OCI-LY7 (cell line): ENCODE data around the gene KAT2B. TPM values are rescaled to one million over a fixed set of nuclear protein-coding genes. Genes with fewer than 3 reads are reported as not detected.
A peak's percentile ranks its signal among the peaks of the same experiment; 100 is the strongest.

Experiments used
- Bru-seq: library from RNA; stranded (reverse); fragments of 400-500 nt; gene quantifications from one replicate; lab custom pipeline; 2021; lab: Mats Ljungman, UMichigan
- BruChase-seq, 2 experiments: library from RNA; stranded (reverse); fragments of 400-500 nt; gene quantifications; one replicate each; lab custom pipeline; 2021; lab: Mats Ljungman, UMichigan
- BruUV-seq: library from RNA; stranded (reverse); fragments of 400-500 nt; replicated peaks from 2 replicates; lab custom pipeline; 2021; lab: Mats Ljungman, UMichigan
- CTCF ChIA-PET: fragments of 300-600 bp; sonication (Branson Sonifier 250); formaldehyde crosslinking; loops from one replicate; lab custom pipeline; 2022; ENCODE audit warnings: antibody characterized with exemption; ENCODE audit not compliant: unreplicated experiment; lab: Charles Lee
- POLR2A ChIA-PET: fragments of 300-600 bp; sonication (Branson Sonifier 250); formaldehyde crosslinking; loops from one replicate; lab custom pipeline; 2022; ENCODE audit warnings: antibody characterized with exemption; lab: Charles Lee
- DNase-seq: peaks from one replicate; pipeline ENCODE4 v3.0.0-alpha.2; 2015; ENCODE audit warnings: low spot score
- H2AFZ ChIP-seq: fragments of 200-600 bp; sonication (generic), shearing (Covaris generic); 2 replicates; pipeline ENCODE4 v1.6.1; 2014; ENCODE audit warnings: mild to moderate bottlenecking, antibody characterized with exemption, low read length, moderate library complexity
- H3K27ac ChIP-seq: fragments of 200-600 bp; sonication (generic); 2 replicates; pipeline ENCODE4 v1.5.1; 2014; ENCODE audit warnings: mixed run types, low read depth, mild to moderate bottlenecking, moderate library complexity, low read length, inconsistent platforms; ENCODE audit not compliant: poor library complexity, severe bottlenecking
- H3K36me3 ChIP-seq: fragments of 200-600 bp; sonication (generic); 2 replicates; pipeline ENCODE4 v1.6.1; 2014; ENCODE audit warnings: mild to moderate bottlenecking, antibody characterized with exemption, low read length, moderate library complexity, mixed read lengths; ENCODE audit not compliant: insufficient read depth
- H3K4me1 ChIP-seq: fragments of 200-600 bp; sonication (generic); 2 replicates; pipeline ENCODE4 v1.5.1; 2014; ENCODE audit warnings: mild to moderate bottlenecking, low read length; ENCODE audit not compliant: insufficient read depth, poor library complexity, severe bottlenecking
- H3K4me2 ChIP-seq: fragments of 200-600 bp; sonication (generic); 2 replicates; pipeline ENCODE4 v1.6.1; 2014; ENCODE audit warnings: mild to moderate bottlenecking, low read length
- H3K4me3 ChIP-seq: fragments of 200-600 bp; sonication (generic); 2 replicates; pipeline ENCODE4 v1.5.1; 2014; ENCODE audit warnings: mild to moderate bottlenecking, low read depth, low read length; ENCODE audit not compliant: poor library complexity, severe bottlenecking
- H3K79me2 ChIP-seq: fragments of 200-600 bp; sonication (generic); 2 replicates; pipeline ENCODE4 v1.6.1; 2016; ENCODE audit warnings: low read depth, mild to moderate bottlenecking, low read length, moderate library complexity, mixed read lengths; ENCODE audit not compliant: insufficient read depth
- H3K9me2 ChIP-seq: fragments of 200-600 bp; sonication (generic); 2 replicates; pipeline ENCODE4 v1.6.1; 2016; ENCODE audit warnings: mild to moderate bottlenecking, low read length, mixed read lengths; ENCODE audit not compliant: insufficient read depth
- H3K9me3 ChIP-seq: fragments of 200-600 bp; sonication (generic); 2 replicates; pipeline ENCODE4 v1.6.1; 2014; ENCODE audit warnings: mild to moderate bottlenecking, mixed run types, low read length, mixed read lengths
- H4K20me1 ChIP-seq: fragments of 200-600 bp; sonication (generic); 2 replicates; pipeline ENCODE4 v1.6.1; 2014; ENCODE audit warnings: mild to moderate bottlenecking, antibody characterized with exemption, low read length, moderate library complexity, mixed read lengths; ENCODE audit not compliant: insufficient read depth
- CTCF ChIP-seq: fragments of 200-600 bp; sonication (generic); conservative IDR thresholded peaks from 2 replicates; pipeline ENCODE4 v1.5.1; 2014; ENCODE audit warnings: mild to moderate bottlenecking, antibody characterized with exemption, low read length, moderate library complexity, mixed read lengths
- EZH2phosphoT487 ChIP-seq: fragments of 200-600 bp; sonication (generic); IDR thresholded peaks from 2 replicates; pipeline ENCODE4 v1.6.1; 2018; ENCODE audit warnings: low read depth, borderline replicate concordance, mild to moderate bottlenecking, mixed run types, antibody characterized with exemption, low read length, moderate library complexity, mixed read lengths
- intact Hi-C: fragments of 100-400 bp; cut with micrococcal nuclease; formaldehyde crosslinking; loops from one replicate; pipeline ENCODE4 v1.10.0; 2022; ENCODE audit not compliant: unreplicated experiment
- long read RNA-seq: library from polyadenylated mRNA; stranded (forward); transcript quantifications from one replicate; pipeline ENCODE4 v2.0.0, GENCODE V29; 2022
- total RNA-seq, 2 experiments: library from RNA; depleted of rRNA in 1 of 2; stranded (reverse); fragments of >200 nt in 1 of 2; shearing (Covaris generic) in 1 of 2; gene quantifications; 2 replicates each; pipeline ENCODE4 v1.2.3, GENCODE V29; 2014 to 2022

KAT2B gene
- total RNA-seq (2014; rRNA removed; shearing (Covaris generic)), result 19.2 and 24.2 TPM in 2 replicates
- total RNA-seq (2022), result 32.9 and 33.4 TPM in 2 replicates
- percentile 78 among the genes with signal in this experiment for Bru-seq, nascent RNA
- BruChase-seq, experiment 1, labeled RNA remaining after a 6-hour chase, result percentile 69 among the genes with signal in this experiment
- BruChase-seq, experiment 2, labeled RNA remaining after a 2-hour chase, result percentile 73 among the genes with signal in this experiment
- long read RNA-seq, full-length matches to known transcripts, result 10 of 29 reads
- long read RNA-seq, partial matches to known transcripts, result 8 of 29 reads
- long read RNA-seq, other reads (novel, unspliced or antisense), result 11 of 29 reads

GRCh38 chr3:20039765-20040547, at the start of gene KAT2B:
Gene KAT2B, plus strand, starts transcription at chr3:20040446. Its CDS starts 32 bp downstream, at chr3:20040478.
- CTCF ChIA-PET, result no interaction called here
- no TSS peak for BruUV-seq

GRCh38 chr3:19994796-19995195, 45.5 kb upstream of the KAT2B start:
- Histone ChIP-seq H3K4me1 (no peaks in the 10 kb centered on the region), H3K4me2 (no peak overlapping the region), H3K36me3 (no peaks in the 10 kb centered on the region), H3K79me2 (no peaks in the 10 kb centered on the region), H2AFZ (no peak overlapping the region), H4K20me1 (no peaks in the 10 kb centered on the region), H3K9me3 (no peaks in the 10 kb centered on the region), H3K4me3 (no peak overlapping the region), H3K9me2 (no peaks in the 10 kb centered on the region), H3K27ac (no peak overlapping the region)
- ChIA-PET POLR2A (interaction anchor here (0.7 kb wide), 1 partner anchor 13 kb away, joined by 3 read pairs; no protein-coding TSS in a partner anchor), CTCF (no interaction called here)
- no peak for DNase-seq
- TF ChIP-seq EZH2phosphoT487 (no peak), CTCF (no peak)
- intact Hi-C loops, result no loop called here
- no TSS peak for BruUV-seq

More at GRCh38 chr3:20039765-20040547, at the start of gene KAT2B:
- no peak for TF ChIP-seq EZH2phosphoT487
- TF ChIP-seq CTCF, result peak; percentile 78
- H3K79me2 ChIP-seq, result peaks cover 35% of the 10 kb centered on the region
- intact Hi-C loops, result loop anchor here (1.0 to 10.0 kb wide), 5 partner anchors 8 to 1295 kb away; partner anchors contain the start of gene SGO1
- H3K4me1 ChIP-seq, result peaks cover 52% of the 10 kb centered on the region
- peaks cover 7% of the 10 kb centered on the region; the same call in 1 of the 2 replicates for H4K20me1 ChIP-seq
- peak; percentile 93 for DNase-seq
- H3K36me3 ChIP-seq, result no peaks in the 10 kb centered on the region
- peak within 1 kb of the TSS; percentile 93 for H3K27ac ChIP-seq
- peak within 1 kb of the TSS; percentile 92 for H3K4me2 ChIP-seq
- H3K4me3 ChIP-seq, result peak within 1 kb of the TSS; percentile 94
- H3K9me3 ChIP-seq, result no peaks in the 10 kb centered on the region
- H3K9me2 ChIP-seq, result no peaks in the 10 kb centered on the region
- POLR2A ChIA-PET, result interaction anchor here (2.3 to 2.5 kb wide), 2 partner anchors 12 to 145 kb away, joined by 6 to 29 read pairs; partner anchors contain the start of gene SGO1
- peak within 1 kb of the TSS; percentile 93 for H2AFZ ChIP-seq
